IMR-90 (cell line): ENCODE results near the gene ETNK1. TPM values are rescaled to one million over a fixed set of nuclear protein-coding genes. Genes with fewer than 3 reads are reported as not detected.
"Not testable (repeated sequence)": the region's sequence is repeated elsewhere in the genome, so short reads cannot be mapped to it uniquely, and the experiment has no call there.

Experiments used
- ATAC-seq: fragments of 200-7000 bp; cut with Tn5 transposase; 2 replicates; pipeline ENCODE4 v1.9.1; 2020; ENCODE audit warnings: low read depth, mild to moderate bottlenecking, moderate library complexity
- BruUV-seq: library from RNA; stranded (reverse); fragments of 400-500 nt; replicated peaks from 2 replicates; lab custom pipeline; 2021; lab: Mats Ljungman, UMichigan
- CTCF ChIA-PET: fragments of 300-600 bp; formaldehyde crosslinking; extraction: SDS; loops from one replicate; lab custom pipeline; 2021; ENCODE audit warnings: antibody characterized with exemption; lab: Yijun Ruan, JAX
- POLR2A ChIA-PET: fragments of 300-600 bp; sonication (Branson Sonifier 250); formaldehyde crosslinking; loops from one replicate; lab custom pipeline; 2022; ENCODE audit warnings: antibody characterized with exemption; ENCODE audit not compliant: unreplicated experiment; lab: Charles Lee
- DNase-seq: peaks from one replicate; pipeline ENCODE4 v3.0.0; 2013
- H2AFZ ChIP-seq: replicated peaks from 2 replicates; pipeline ENCODE3; 2013; ENCODE audit warnings: low read length, mild to moderate bottlenecking; ENCODE audit not compliant: poor library complexity
- H2AK5ac ChIP-seq: 2 replicates; pipeline ENCODE4 v1.6.1; 2013; ENCODE audit warnings: low read depth, low read length, inconsistent platforms
- H2AK9ac ChIP-seq: replicated peaks from 2 replicates; pipeline ENCODE3; 2013; ENCODE audit warnings: mild to moderate bottlenecking, low read depth, low read length, moderate library complexity; ENCODE audit not compliant: poor library complexity
- H2BK120ac ChIP-seq: 2 replicates; pipeline ENCODE4 v1.6.1; 2013; ENCODE audit warnings: low read depth, low read length, inconsistent platforms
- H2BK15ac ChIP-seq: 3 replicates; pipeline ENCODE4 v1.6.1; 2013; ENCODE audit warnings: low read depth, low read length, inconsistent platforms
- H2BK20ac ChIP-seq: 2 replicates; pipeline ENCODE4 v1.6.1; 2013; ENCODE audit warnings: low read depth, mild to moderate bottlenecking, inconsistent platforms, low read length, moderate library complexity
- H2BK5ac ChIP-seq: 2 replicates; pipeline ENCODE4 v1.6.1; 2013; ENCODE audit warnings: mild to moderate bottlenecking, low read depth, low read length, inconsistent platforms; ENCODE audit not compliant: poor library complexity, severe bottlenecking
- H3K14ac ChIP-seq: replicated peaks from 2 replicates; pipeline ENCODE4 v1.6.1; 2013; ENCODE audit warnings: low read depth, low read length, inconsistent platforms
- H3K18ac ChIP-seq: 2 replicates; pipeline ENCODE4 v1.6.1; 2013; ENCODE audit warnings: low read depth, low read length, control low read depth
- H3K23ac ChIP-seq: 2 replicates; pipeline ENCODE4 v1.6.1; 2013; ENCODE audit warnings: low read depth, low read length, inconsistent platforms
- H3K27ac ChIP-seq: 2 replicates; pipeline ENCODE4 v1.5.1; 2013; ENCODE audit warnings: mild to moderate bottlenecking, control low read depth, low read length; ENCODE audit not compliant: insufficient read depth
- H3K27me3 ChIP-seq: 2 replicates; pipeline ENCODE4 v1.6.1; 2013; ENCODE audit warnings: low read length; ENCODE audit not compliant: control insufficient read depth, insufficient read depth
- H3K36me3 ChIP-seq: 2 replicates; pipeline ENCODE4 v1.6.1; 2013; ENCODE audit warnings: low read length, mixed read lengths; ENCODE audit not compliant: control insufficient read depth, insufficient read depth
- H3K4ac ChIP-seq: 2 replicates; pipeline ENCODE4 v1.6.1; 2013; ENCODE audit warnings: low read depth, low read length, inconsistent platforms
- H3K4me1 ChIP-seq: 2 replicates; pipeline ENCODE4 v1.6.1; 2013; ENCODE audit warnings: low read length, mixed read lengths; ENCODE audit not compliant: control insufficient read depth, insufficient read depth
- H3K4me2 ChIP-seq: 2 replicates; pipeline ENCODE4 v1.6.1; 2013; ENCODE audit warnings: low read depth, mild to moderate bottlenecking, control low read depth, low read length, moderate library complexity
- H3K4me3 ChIP-seq: 2 replicates; pipeline ENCODE4 v1.5.1; 2013; ENCODE audit warnings: low read depth, mild to moderate bottlenecking, control low read depth, low read length, moderate library complexity; ENCODE audit not compliant: insufficient read depth
- H3K56ac ChIP-seq: 2 replicates; pipeline ENCODE4 v1.6.1; 2013; ENCODE audit warnings: low read length, inconsistent platforms; ENCODE audit not compliant: insufficient read depth; ENCODE audit errors: extremely low read depth
- H3K79me1 ChIP-seq, 2 experiments: 2 replicates each; pipeline ENCODE4 v1.6.1; 2013; ENCODE audit warnings: low read length in 2 of 2, inconsistent platforms in 1 of 2, low read depth in 1 of 2
- H3K9ac ChIP-seq: 2 replicates; pipeline ENCODE4 v1.6.1; 2013; ENCODE audit warnings: low read depth, low read length, control low read depth
- H3K9me1 ChIP-seq: 2 replicates; pipeline ENCODE4 v1.6.1; 2013; ENCODE audit warnings: low read length, inconsistent platforms; ENCODE audit not compliant: insufficient read depth
- H3K9me3 ChIP-seq: 2 replicates; pipeline ENCODE4 v1.6.1; 2013; ENCODE audit warnings: low read length; ENCODE audit not compliant: control insufficient read depth, insufficient read depth
- H4K20me1 ChIP-seq: 2 replicates; pipeline ENCODE4 v1.6.1; 2013; ENCODE audit warnings: low read length, inconsistent platforms; ENCODE audit not compliant: insufficient read depth
- H4K5ac ChIP-seq: 2 replicates; pipeline ENCODE4 v1.6.1; 2013; ENCODE audit warnings: mild to moderate bottlenecking, low read depth, low read length, control low read depth
- H4K8ac ChIP-seq, 2 experiments: 2 replicates each; pipeline ENCODE4 v1.6.1; 2013; ENCODE audit warnings: low read depth in 2 of 2, low read length in 2 of 2, control low read depth in 1 of 2, inconsistent platforms in 1 of 2
- H4K91ac ChIP-seq: 2 replicates; pipeline ENCODE4 v1.6.1; 2013; ENCODE audit warnings: low read depth, low read length, inconsistent platforms; ENCODE audit not compliant: insufficient read depth
- FOS ChIP-seq: fragments of 150-350 bp; IDR thresholded peaks from 2 replicates; pipeline ENCODE4 v1.6.1; 2016; ENCODE audit warnings: low read depth, low read length
- POLR2A ChIP-seq: IDR thresholded peaks from 2 replicates; pipeline ENCODE4 v1.6.1; 2012; ENCODE audit warnings: mild to moderate bottlenecking, low read depth, low read length
- RAD21 ChIP-seq: IDR thresholded peaks from 2 replicates; pipeline ENCODE4 v1.6.1; 2012; ENCODE audit warnings: low read length, improper control_type of control experiment
- RFX5 ChIP-seq: IDR thresholded peaks from 2 replicates; pipeline ENCODE4 v1.8.0; 2012; ENCODE audit warnings: low read depth, mild to moderate bottlenecking, low read length, moderate library complexity
- WGBS, 2 experiments: methylation state at CpG; one replicate each; pipeline versions ENCODE4 v1.1.5 to v1.1.7; 2013; ENCODE audit warnings: missing lambda C conversion rate in 2 of 2; ENCODE audit not compliant: insufficient read length in 1 of 2; ENCODE audit errors: extremely low coverage in 2 of 2; 5-methylcytosine and 5-hydroxymethylcytosine counted together
- dilution Hi-C: fragments of 300-500 bp; cut with HindIII; formaldehyde crosslinking; loops from one replicate; pipeline ENCODE4 v1.14.3; 2018; ENCODE audit warnings: low sequenced_read_pairs; ENCODE audit not compliant: unreplicated experiment
- in situ Hi-C: fragments of 300-500 bp; cut with MboI; formaldehyde crosslinking; loops from 3 replicates; pipeline ENCODE4 v1.14.3; 2019; ENCODE audit warnings: low sequenced_read_pairs, inconsistent platforms, mixed read lengths
- intact Hi-C: fragments of 100-400 bp; cut with micrococcal nuclease; formaldehyde crosslinking; loops from 2 replicates; pipeline ENCODE4 v1.10.0; 2022
- polyA plus RNA-seq, 3 experiments: library from polyadenylated mRNA; depleted of rRNA; stranded (reverse); fragments of >200 nt; gene quantifications; 2 replicates each; pipeline ENCODE4 v1.2.3, GENCODE V29; 2012; ENCODE audit warnings: low replicate concordance in 1 of 3
- total RNA-seq: library from RNA; depleted of rRNA; stranded (reverse); fragments of >200 nt; gene quantifications from 2 replicates; pipeline ENCODE4 v1.2.3, GENCODE V29; 2012
- TF ChIP-seq, protein P1 (sequence below): conservative IDR thresholded peaks from 2 replicates; pipeline ENCODE4 v1.5.1; 2012; ENCODE audit warnings: mild to moderate bottlenecking, low read depth, low read length, improper control_type of control experiment
- TF ChIP-seq, protein P2 (sequence below): fragments of 150-350 bp; IDR thresholded peaks from 2 replicates; pipeline ENCODE4 v1.6.1; 2016; ENCODE audit warnings: low read depth, mild to moderate bottlenecking, low read length, moderate library complexity, borderline replicate concordance

ETNK1 gene
- total and polyA plus RNA-seq, 2 of the 4 experiments (the other 2 are of a cell fraction): 12.8 to 33.3 TPM

GRCh38 chr12:22610131-22610530, 14.8 kb upstream of the ETNK1 start:
- intact Hi-C loops: no loop called here
- no TSS peak for BruUV-seq
- no peak overlapping the region for H2BK15ac ChIP-seq
- H3K4me3 ChIP-seq: no peak overlapping the region
- H3K9ac ChIP-seq: no peak overlapping the region
- ATAC-seq (no peak), DNase-seq (no peak)
- H3K9me3 ChIP-seq: peaks cover 10% of the 10 kb centered on the region
- dilution Hi-C loops: no loop called here
- H2BK5ac ChIP-seq: no peak overlapping the region
- no peak overlapping the region for H2AK5ac ChIP-seq
- in situ Hi-C loops: no loop called here
- H3K18ac ChIP-seq: no peak overlapping the region
- TF ChIP-seq POLR2A (no peak), RAD21 (no peak), RFX5 (no peak), FOS (no peak)
- TF ChIP-seq, protein P1, sequence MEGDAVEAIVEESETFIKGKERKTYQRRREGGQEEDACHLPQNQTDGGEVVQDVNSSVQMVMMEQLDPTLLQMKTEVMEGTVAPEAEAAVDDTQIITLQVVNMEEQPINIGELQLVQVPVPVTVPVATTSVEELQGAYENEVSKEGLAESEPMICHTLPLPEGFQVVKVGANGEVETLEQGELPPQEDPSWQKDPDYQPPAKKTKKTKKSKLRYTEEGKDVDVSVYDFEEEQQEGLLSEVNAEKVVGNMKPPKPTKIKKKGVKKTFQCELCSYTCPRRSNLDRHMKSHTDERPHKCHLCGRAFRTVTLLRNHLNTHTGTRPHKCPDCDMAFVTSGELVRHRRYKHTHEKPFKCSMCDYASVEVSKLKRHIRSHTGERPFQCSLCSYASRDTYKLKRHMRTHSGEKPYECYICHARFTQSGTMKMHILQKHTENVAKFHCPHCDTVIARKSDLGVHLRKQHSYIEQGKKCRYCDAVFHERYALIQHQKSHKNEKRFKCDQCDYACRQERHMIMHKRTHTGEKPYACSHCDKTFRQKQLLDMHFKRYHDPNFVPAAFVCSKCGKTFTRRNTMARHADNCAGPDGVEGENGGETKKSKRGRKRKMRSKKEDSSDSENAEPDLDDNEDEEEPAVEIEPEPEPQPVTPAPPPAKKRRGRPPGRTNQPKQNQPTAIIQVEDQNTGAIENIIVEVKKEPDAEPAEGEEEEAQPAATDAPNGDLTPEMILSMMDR: no peak
- TF ChIP-seq, protein P2, sequence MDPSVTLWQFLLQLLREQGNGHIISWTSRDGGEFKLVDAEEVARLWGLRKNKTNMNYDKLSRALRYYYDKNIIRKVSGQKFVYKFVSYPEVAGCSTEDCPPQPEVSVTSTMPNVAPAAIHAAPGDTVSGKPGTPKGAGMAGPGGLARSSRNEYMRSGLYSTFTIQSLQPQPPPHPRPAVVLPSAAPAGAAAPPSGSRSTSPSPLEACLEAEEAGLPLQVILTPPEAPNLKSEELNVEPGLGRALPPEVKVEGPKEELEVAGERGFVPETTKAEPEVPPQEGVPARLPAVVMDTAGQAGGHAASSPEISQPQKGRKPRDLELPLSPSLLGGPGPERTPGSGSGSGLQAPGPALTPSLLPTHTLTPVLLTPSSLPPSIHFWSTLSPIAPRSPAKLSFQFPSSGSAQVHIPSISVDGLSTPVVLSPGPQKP: no peak
- no peak overlapping the region for H2AFZ ChIP-seq
- no peak overlapping the region for H3K23ac ChIP-seq
- H2BK20ac ChIP-seq: no peak overlapping the region
- H3K4me2 ChIP-seq: no peak overlapping the region
- CTCF ChIA-PET: no interaction called here
- no peak overlapping the region for H3K27ac ChIP-seq
- H2AK9ac ChIP-seq: no peak overlapping the region
- H2BK120ac ChIP-seq: no peak overlapping the region
- POLR2A ChIA-PET: no interaction called here
- no peaks in the 10 kb centered on the region for H3K4me1 ChIP-seq
- no peak overlapping the region for H3K4ac ChIP-seq
- no peaks in the 10 kb centered on the region for H3K27me3 ChIP-seq
- no peak overlapping the region for H4K91ac ChIP-seq
- H4K20me1 ChIP-seq: no peaks in the 10 kb centered on the region
- no peaks in the 10 kb centered on the region for H3K79me1 ChIP-seq
- no peaks in the 10 kb centered on the region for H3K36me3 ChIP-seq
- H3K14ac ChIP-seq: no peak overlapping the region
- no peaks in the 10 kb centered on the region for H3K9me1 ChIP-seq
- no CpG with 5 or more reads among the region's 3 CpGs for WGBS, 2 experiments
- H3K56ac ChIP-seq: no peak overlapping the region
- H4K8ac ChIP-seq: no peak overlapping the region
- H4K5ac ChIP-seq: no peak overlapping the region

DNA sequence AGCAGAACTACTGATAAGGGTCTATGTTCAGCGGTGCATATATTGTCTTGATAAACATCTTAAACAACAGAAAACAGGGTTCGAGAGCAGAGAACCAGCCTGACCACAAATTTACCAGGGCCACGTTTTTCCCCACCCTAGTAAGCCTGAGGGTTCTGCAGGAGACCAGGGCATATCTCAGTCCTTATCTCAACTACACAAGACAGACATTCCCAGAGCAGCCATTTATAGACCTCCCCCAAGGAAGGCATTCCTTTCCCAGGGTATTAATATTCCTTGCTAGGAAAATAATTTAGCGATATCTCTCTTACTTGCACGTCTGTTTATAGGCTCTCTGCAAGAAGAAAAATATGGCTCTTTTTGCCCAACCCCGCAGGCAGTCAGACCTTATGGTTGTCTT, 12.1 kb upstream of the ETNK1 start:
- intact Hi-C loops, H3K18ac ChIP-seq, H4K5ac ChIP-seq, H3K4me3 ChIP-seq, H3K9ac ChIP-seq, H4K20me1 ChIP-seq, H2BK20ac ChIP-seq, BruUV-seq, H3K9me1 ChIP-seq, H3K79me1 ChIP-seq, H3K23ac ChIP-seq, H2AFZ ChIP-seq, H2BK15ac ChIP-seq, H3K27ac ChIP-seq, H2AK5ac ChIP-seq, dilution Hi-C loops, H3K4ac ChIP-seq, H3K56ac ChIP-seq, H4K91ac ChIP-seq, H2AK9ac ChIP-seq, CTCF ChIA-PET, H3K4me1 ChIP-seq, ATAC-seq, H4K8ac ChIP-seq, H3K36me3 ChIP-seq, H3K9me3 ChIP-seq, H3K4me2 ChIP-seq, POLR2A ChIA-PET, H2BK120ac ChIP-seq, H3K27me3 ChIP-seq, in situ Hi-C loops, H2BK5ac ChIP-seq, DNase-seq, H3K14ac ChIP-seq: not testable (repeated sequence)
- WGBS, 2 experiments: no CpG with 5 or more reads among the region's 6 CpGs
